ENCODE measurements around the gene MNX1. TPM values are rescaled to one million over a fixed set of nuclear protein-coding genes. Genes with fewer than 3 reads are reported as not detected.

Gene MNX1
- total and polyA plus RNA-seq, 9 of the 15 experiments (the other 6 are each of a cell fraction or from before 2014, with no cell fraction given) = 0.15 to 8.0 (median 1.4) TPM

DNA sequence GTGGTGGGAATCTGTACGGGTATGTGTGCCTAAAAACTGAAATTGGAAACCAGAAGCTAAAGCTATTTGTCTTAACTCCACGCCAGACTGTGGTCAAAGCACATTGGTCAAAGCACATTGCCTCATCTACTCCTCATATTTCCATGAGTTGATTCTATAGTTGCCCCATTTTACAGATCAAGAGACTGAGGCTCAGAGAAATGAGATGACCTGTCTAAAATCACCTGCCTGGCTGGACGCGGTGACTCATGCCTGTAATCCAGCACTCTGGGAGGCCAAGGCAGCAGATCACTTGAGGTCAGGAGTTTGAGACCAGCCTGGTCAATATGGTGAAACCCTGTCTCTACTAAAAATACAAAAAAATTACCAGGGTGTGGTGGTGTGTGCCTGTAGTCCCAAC is 21.7 kb upstream of the MNX1 start:
- no TSS peak for BruUV-seq (replicated peaks)
- no peak for DNase-seq (ENCODE audit: extremely low read depth in 1 of 4, low spot score in 3 of 4)
- no peak for FAIRE-seq
- Histone ChIP-seq H3K4me3 (no peak overlapping the region), H3K4me2 (ENCODE audit: insufficient read depth, low read length) (no peak overlapping the region), H3K9me1 (ENCODE audit: control insufficient read depth, insufficient read depth, low read length) (no peaks in the 10 kb centered on the region), H3K27me3 (ENCODE audit: control insufficient read depth in 2 of 2, insufficient read depth in 2 of 2, low read length in 2 of 2) (peaks cover 65 to 68% of the 10 kb centered on the region in 2 experiments), H3K36me3 (ENCODE audit: control insufficient read depth, insufficient read depth, low read length) (no peaks in the 10 kb centered on the region), H3K79me2 (ENCODE audit: control insufficient read depth, insufficient read depth, low read length) (no peaks in the 10 kb centered on the region), H3K9ac (ENCODE audit: insufficient read depth in 1 of 2, low read depth in 2 of 2, low read length in 2 of 2) (no peak overlapping the region), H3K27ac (ENCODE audit: extremely low read depth, low read depth, low read length) (no peak overlapping the region), H3K4me1 (replicated peaks in 1 of 2; ENCODE audit: control insufficient read depth in 2 of 2, insufficient read depth in 2 of 2, low read length in 2 of 2) (peaks cover 0 to 13% of the 10 kb centered on the region in 2 experiments; a peak in 1 of 5 replicates), H2AFZ (ENCODE audit: low read depth, low read length) (no peak overlapping the region), H3K9me3 (replicated peaks; ENCODE audit: control insufficient read depth, insufficient read depth, low read depth, low read length) (no peaks in the 10 kb centered on the region), H4K20me1 (replicated peaks; ENCODE audit: control insufficient read depth, insufficient read depth, low read length) (no peaks in the 10 kb centered on the region; the same call in 1 of the 2 replicates)
- in situ Hi-C loops (cut with MboI) (no loop called here), intact Hi-C loops (cut with micrococcal nuclease) (no loop called here)
- WGBS (ENCODE audit: insufficient coverage, low coverage, missing lambda C conversion rate) = 1% methylated on average over 4 of the region's 4 CpGs
- ATAC-seq = no peak
- CTCF ChIA-PET (ENCODE audit: low intra/inter-chr PET ratio) = no interaction called here
- POLR2A ChIA-PET = interaction anchor here (0.5 to 1.3 kb wide), 2 partner anchors 13 to 42 kb away, joined by 3 read pairs; no protein-coding TSS in a partner anchor
- TF ChIP-seq, protein P1, sequence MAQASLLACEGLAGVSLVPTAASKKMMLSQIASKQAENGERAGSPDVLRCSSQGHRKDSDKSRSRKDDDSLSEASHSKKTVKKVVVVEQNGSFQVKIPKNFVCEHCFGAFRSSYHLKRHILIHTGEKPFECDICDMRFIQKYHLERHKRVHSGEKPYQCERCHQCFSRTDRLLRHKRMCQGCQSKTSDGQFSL (CRISPR knock-in tag; IDR thresholded peaks at IDR 0.05) = no peak
- TF ChIP-seq, protein P1 (tag; IDR thresholded peaks at IDR 0.05) = no peak
- peak; percentile 93 for TF ChIP-seq RBM25 (IDR thresholded peaks at IDR 0.05; ENCODE audit: low read depth, low read length, severe bottlenecking)
- TF ChIP-seq, protein P2, sequence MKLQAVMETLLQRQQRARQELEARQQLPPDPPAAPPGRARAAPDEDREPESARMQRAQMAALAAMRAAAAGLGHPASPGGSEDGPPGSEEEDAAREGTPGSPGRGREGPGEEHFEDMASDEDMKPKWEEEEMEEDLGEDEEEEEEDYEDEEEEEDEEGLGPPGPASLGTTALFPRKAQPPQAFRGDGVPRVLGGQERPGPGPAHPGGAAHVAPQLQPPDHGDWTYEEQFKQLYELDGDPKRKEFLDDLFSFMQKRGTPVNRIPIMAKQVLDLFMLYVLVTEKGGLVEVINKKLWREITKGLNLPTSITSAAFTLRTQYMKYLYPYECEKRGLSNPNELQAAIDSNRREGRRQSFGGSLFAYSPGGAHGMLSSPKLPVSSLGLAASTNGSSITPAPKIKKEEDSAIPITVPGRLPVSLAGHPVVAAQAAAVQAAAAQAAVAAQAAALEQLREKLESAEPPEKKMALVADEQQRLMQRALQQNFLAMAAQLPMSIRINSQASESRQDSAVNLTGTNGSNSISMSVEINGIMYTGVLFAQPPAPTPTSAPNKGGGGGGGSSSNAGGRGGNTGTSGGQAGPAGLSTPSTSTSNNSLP (IDR thresholded peaks at IDR 0.05; ENCODE audit: borderline replicate concordance, low read depth, low read length) = no peak
- TF ChIP-seq, protein P3, sequence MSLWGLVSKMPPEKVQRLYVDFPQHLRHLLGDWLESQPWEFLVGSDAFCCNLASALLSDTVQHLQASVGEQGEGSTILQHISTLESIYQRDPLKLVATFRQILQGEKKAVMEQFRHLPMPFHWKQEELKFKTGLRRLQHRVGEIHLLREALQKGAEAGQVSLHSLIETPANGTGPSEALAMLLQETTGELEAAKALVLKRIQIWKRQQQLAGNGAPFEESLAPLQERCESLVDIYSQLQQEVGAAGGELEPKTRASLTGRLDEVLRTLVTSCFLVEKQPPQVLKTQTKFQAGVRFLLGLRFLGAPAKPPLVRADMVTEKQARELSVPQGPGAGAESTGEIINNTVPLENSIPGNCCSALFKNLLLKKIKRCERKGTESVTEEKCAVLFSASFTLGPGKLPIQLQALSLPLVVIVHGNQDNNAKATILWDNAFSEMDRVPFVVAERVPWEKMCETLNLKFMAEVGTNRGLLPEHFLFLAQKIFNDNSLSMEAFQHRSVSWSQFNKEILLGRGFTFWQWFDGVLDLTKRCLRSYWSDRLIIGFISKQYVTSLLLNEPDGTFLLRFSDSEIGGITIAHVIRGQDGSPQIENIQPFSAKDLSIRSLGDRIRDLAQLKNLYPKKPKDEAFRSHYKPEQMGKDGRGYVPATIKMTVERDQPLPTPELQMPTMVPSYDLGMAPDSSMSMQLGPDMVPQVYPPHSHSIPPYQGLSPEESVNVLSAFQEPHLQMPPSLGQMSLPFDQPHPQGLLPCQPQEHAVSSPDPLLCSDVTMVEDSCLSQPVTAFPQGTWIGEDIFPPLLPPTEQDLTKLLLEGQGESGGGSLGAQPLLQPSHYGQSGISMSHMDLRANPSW (CRISPR knock-in tag; IDR thresholded peaks at IDR 0.05) = no peak
- no peak for TF ChIP-seq CCAR2 (IDR thresholded peaks at IDR 0.05; ENCODE audit: low read depth, low read length)
- TF ChIP-seq ELF1 (tag; IDR thresholded peaks at IDR 0.05) = no peak
- TF ChIP-seq ADNP (tag; IDR thresholded peaks at IDR 0.05) = 0 out of 2 replicates have a peak, but pooled peaks have one; percentile 49
- no peak for TF ChIP-seq KLF6 (CRISPR knock-in tag; IDR thresholded peaks at IDR 0.05; ENCODE audit: borderline replicate concordance)
- no peak for TF ChIP-seq ZNF3 (CRISPR knock-in tag; IDR thresholded peaks at IDR 0.05)
- no peak for TF ChIP-seq YY1 (IDR thresholded peaks at IDR 0.05; ENCODE audit: borderline replicate concordance in 1 of 3, control insufficient read depth in 1 of 3, extremely low read depth in 1 of 3, insufficient read depth in 3 of 3, insufficient read length in 1 of 3, insufficient replicate concordance in 2 of 3, low read depth in 1 of 3, low read length in 2 of 3)
- TF ChIP-seq, protein P4, sequence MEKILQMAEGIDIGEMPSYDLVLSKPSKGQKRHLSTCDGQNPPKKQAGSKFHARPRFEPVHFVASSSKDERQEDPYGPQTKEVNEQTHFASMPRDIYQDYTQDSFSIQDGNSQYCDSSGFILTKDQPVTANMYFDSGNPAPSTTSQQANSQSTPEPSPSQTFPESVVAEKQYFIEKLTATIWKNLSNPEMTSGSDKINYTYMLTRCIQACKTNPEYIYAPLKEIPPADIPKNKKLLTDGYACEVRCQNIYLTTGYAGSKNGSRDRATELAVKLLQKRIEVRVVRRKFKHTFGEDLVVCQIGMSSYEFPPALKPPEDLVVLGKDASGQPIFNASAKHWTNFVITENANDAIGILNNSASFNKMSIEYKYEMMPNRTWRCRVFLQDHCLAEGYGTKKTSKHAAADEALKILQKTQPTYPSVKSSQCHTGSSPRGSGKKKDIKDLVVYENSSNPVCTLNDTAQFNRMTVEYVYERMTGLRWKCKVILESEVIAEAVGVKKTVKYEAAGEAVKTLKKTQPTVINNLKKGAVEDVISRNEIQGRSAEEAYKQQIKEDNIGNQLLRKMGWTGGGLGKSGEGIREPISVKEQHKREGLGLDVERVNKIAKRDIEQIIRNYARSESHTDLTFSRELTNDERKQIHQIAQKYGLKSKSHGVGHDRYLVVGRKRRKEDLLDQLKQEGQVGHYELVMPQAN (IDR thresholded peaks at IDR 0.05; ENCODE audit: borderline replicate concordance) = no peak
- no peak for TF ChIP-seq ZNF707 (CRISPR knock-in tag; conservative IDR thresholded peaks at IDR 0.05)
- no peak for TF ChIP-seq MTA1 (IDR thresholded peaks at IDR 0.05; ENCODE audit: borderline replicate concordance)
